Adrenal gland (tissue), 12 donors: ENCODE results near the gene SLC4A7. TPM values are rescaled to one million over a fixed set of nuclear protein-coding genes. Genes with fewer than 3 reads are reported as not detected.

Source experiments
- DNase-seq, 7 donors: peaks; one replicate each; pipeline ENCODE4 v3.0.0-alpha.2; 2019 to 2020
- H3K27ac ChIP-seq, 5 donors: fragments of 200-600 bp; sonication (generic) in 4 of 5; 1 replicate in 3 of 5; 2 replicates in 2 of 5; pipeline versions ENCODE4 v1.5.1 to v1.8.0; 2016 to 2020; ENCODE audit warnings: mild to moderate bottlenecking in 1 of 5
- H3K27me3 ChIP-seq: fragments of 200-600 bp; 2 replicates; pipeline ENCODE4 v1.8.0; 2021
- H3K36me3 ChIP-seq, 2 donors: fragments of 200-600 bp; replicated peaks in 1 of 2; 1 replicate in 1 of 2; 2 replicates in 1 of 2; pipeline versions ENCODE4 v1.5.1 to v1.8.0; 2018 to 2022
- H3K4me1 ChIP-seq, 2 donors: fragments of 200-600 bp; replicated peaks in 1 of 2; 1 replicate in 1 of 2; 2 replicates in 1 of 2; pipeline versions ENCODE4 v1.5.1 to v1.8.0; 2018 to 2021
- H3K4me3 ChIP-seq, 4 donors: fragments of 200-600 bp; sonication (generic) in 3 of 4; one replicate each; pipeline ENCODE4 v1.5.1; 2016 to 2018
- H3K9me3 ChIP-seq, 3 donors: fragments of 200-600 bp; sonication (generic) in 1 of 3; replicated peaks in 1 of 3; 1 replicate in 2 of 3; 2 replicates in 1 of 3; pipeline versions ENCODE4 v1.5.1 to v1.8.0; 2016 to 2021
- POLR2A ChIP-seq, 2 donors: fragments of 450-650 bp; IDR thresholded peaks; one replicate each; pipeline ENCODE4 v1.6.1; 2017; ENCODE audit warnings: antibody characterized with exemption in 2 of 2, mild to moderate bottlenecking in 2 of 2, moderate library complexity in 1 of 2
- WGBS, 4 donors: extraction: QIAGEN DNeasy Blood & Tissue Kit in 2 of 4; methylation state at CpG; one replicate each; pipeline versions ENCODE4 v1.1.5 to v1.1.7; 2013 to 2017; 5-methylcytosine and 5-hydroxymethylcytosine counted together
- intact Hi-C, 2 donors: fragments of 100-400 bp; cut with DNase I; formaldehyde crosslinking; loops; one replicate each; pipeline versions ENCODE4 v1.14.1 to v1.15.0; 2022 to 2023
- polyA plus RNA-seq, 3 donors: library from polyadenylated mRNA; stranded (reverse); fragments of 200-250 nt in 2 of 3; fragments of 350-450 nt in 1 of 3; fragmentation: Illumina TruSeq in 1 of 3; extraction: RNeasy Lipid Tissue Mini Kit (QIAGEN cat#74804) in 1 of 3; gene quantifications; one replicate each; pipeline ENCODE4 v1.2.3, GENCODE V29; 2013 to 2014
- total RNA-seq, 9 donors: library from RNA; depleted of rRNA in 4 of 9; stranded (reverse); fragments of >200 nt in 4 of 9; fragments of 120-200 nt in 1 of 9; fragmentation: NEBNext Ultra II Directional in 1 of 9; extraction: Animal tissue kit (Norgen Biotek cat#: 25700) in 1 of 9; gene quantifications; one replicate each; pipeline versions ENCODE4 v1.1.0 to v1.2.4, GENCODE V29; 2013 to 2023
- TF ChIP-seq, protein P1 (sequence below), 6 experiments: fragments of 450-650 bp in 4 of 6; fragments of 200-600 bp in 2 of 6; sonication (generic) in 1 of 6; IDR thresholded peaks; 1 replicate in 5 of 6; 2 replicates in 1 of 6; pipeline versions ENCODE4 v1.5.1 to v1.8.0; 2016 to 2021; ENCODE audit warnings: antibody characterized with exemption in 6 of 6, mild to moderate bottlenecking in 2 of 6, moderate library complexity in 1 of 6
- donor health status: healthy with polysubstance abuse.
- donor health status: Bipolar disorder and iron deficiency.
- donor health status: DM: yes; HTN: yes; CAD: no.
- donor health status: DM: no; HTN: no; CAD: no.
- donor health status: DM: no; HTN: no; CAD: no.
- donor health status: DM: yes; HTN: yes; CAD: no.

Gene SLC4A7
- total and polyA plus RNA-seq, 12 donors: 2.7 to 34.5 (median 11.6) TPM

DNA sequence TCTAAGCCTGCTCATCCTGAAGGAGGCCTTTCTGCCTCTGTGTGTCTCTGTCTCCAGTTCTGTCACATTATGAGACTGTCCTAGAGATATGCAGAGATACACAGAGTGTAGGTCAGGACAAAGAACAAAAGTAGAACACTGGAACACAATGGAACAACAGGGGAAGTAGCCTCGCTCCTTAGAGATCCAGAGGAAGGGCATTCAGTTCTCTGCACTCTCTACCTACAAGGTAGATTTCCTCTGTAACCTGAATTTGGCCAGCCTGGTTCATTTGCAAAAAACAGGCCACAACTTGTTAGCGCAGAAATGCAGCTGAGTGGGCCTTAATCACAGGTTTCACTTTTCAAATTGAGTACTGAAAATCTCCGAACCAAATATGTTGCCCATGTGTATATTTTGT is 134.4 kb downstream of the SLC4A7 start:
- H3K27me3 ChIP-seq: no peaks in the 10 kb centered on the region
- intact Hi-C loops: no loop called here
- no peak for DNase-seq
- no peaks in the 10 kb centered on the region for H3K4me1 ChIP-seq
- H3K27ac ChIP-seq: no peak overlapping the region
- 75 to 92% (median 87%) methylated on average over 3 of the region's 3 CpGs for WGBS, 4 donors
- no peak overlapping the region for H3K4me3 ChIP-seq
- H3K9me3 ChIP-seq: no peaks in the 10 kb centered on the region
- no peak for TF ChIP-seq POLR2A (IDR thresholded peaks at IDR 0.05)
- TF ChIP-seq, protein P1, sequence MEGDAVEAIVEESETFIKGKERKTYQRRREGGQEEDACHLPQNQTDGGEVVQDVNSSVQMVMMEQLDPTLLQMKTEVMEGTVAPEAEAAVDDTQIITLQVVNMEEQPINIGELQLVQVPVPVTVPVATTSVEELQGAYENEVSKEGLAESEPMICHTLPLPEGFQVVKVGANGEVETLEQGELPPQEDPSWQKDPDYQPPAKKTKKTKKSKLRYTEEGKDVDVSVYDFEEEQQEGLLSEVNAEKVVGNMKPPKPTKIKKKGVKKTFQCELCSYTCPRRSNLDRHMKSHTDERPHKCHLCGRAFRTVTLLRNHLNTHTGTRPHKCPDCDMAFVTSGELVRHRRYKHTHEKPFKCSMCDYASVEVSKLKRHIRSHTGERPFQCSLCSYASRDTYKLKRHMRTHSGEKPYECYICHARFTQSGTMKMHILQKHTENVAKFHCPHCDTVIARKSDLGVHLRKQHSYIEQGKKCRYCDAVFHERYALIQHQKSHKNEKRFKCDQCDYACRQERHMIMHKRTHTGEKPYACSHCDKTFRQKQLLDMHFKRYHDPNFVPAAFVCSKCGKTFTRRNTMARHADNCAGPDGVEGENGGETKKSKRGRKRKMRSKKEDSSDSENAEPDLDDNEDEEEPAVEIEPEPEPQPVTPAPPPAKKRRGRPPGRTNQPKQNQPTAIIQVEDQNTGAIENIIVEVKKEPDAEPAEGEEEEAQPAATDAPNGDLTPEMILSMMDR (IDR thresholded peaks at IDR 0.05): no peak
- no peaks in the 10 kb centered on the region for H3K36me3 ChIP-seq

DNA sequence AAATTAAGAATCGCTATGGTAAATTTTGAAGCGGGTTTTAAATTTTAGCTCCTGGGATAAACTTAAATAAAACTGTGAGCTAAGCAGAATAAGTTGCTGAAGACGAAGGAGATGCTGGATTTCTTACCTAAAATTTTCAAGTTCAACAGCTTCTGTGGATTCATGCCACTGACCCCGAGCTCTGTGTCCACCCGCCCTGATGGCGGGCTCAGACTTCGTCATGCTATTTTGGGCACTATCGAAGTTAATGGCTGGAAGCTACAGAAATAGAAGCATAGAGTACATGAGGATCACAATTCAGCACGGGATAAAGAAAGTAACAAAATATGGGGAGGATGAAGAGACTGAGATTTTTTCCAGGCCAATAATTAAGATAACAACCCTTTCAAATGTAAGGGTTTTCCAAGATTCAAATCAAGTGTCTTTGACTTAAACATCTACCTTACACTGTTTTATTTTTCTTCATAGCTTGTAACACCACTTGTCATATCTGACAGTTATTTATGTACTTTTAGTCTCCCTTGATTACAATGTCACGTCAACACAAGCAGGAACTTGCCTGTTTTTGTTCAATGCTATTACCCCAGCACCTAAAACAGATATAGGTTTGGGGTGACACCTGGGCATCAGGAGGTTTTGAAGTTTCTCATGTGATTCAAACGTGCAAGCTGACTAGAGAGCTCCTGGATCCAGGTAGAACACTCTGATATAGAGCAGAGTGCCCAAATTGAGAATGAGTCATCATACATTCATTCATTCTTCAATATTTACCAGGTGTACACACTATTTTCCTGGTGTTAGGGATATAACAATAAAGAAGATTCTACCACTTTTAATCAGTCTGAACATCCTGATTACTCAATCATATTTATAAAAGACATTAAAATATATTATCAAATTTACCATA is 138.0 kb downstream of the SLC4A7 start:
- WGBS, 4 donors: 82 to 89% (median 86%) methylated on average over 11 of the region's 11 CpGs
- intact Hi-C loops: no loop called here
- Histone ChIP-seq H3K27me3 (no peaks in the 10 kb centered on the region), H3K9me3 (no peaks in the 10 kb centered on the region), H3K27ac (no peak overlapping the region), H3K4me3 (no peak overlapping the region), H3K36me3 (no peaks in the 10 kb centered on the region), H3K4me1 (no peaks in the 10 kb centered on the region)
- no peak for DNase-seq
- no peak for TF ChIP-seq POLR2A (IDR thresholded peaks at IDR 0.05)
- TF ChIP-seq, protein P1 (IDR thresholded peaks at IDR 0.05): no peak

DNA sequence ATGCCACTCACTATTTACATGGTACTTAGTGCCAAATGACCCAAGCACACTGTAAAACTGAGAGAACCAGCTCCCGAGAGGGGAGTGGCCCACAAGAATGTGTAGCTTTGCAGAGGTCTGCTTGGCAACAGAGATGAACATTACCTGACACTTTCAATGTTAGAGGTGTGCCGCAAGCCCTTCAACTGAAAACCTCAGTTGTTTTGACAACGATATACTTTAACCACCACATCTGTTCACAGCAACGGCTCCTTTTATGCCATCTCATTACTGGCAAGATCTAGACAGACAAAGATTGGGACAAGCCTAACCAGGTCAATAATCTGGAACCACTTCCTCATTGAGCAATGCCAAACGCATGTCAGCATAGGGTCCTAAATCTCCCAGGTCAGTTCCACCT is 138.7 kb downstream of the SLC4A7 start:
- Histone ChIP-seq H3K27me3 (no peaks in the 10 kb centered on the region), H3K27ac (no peak overlapping the region), H3K36me3 (no peaks in the 10 kb centered on the region), H3K4me3 (no peak overlapping the region), H3K9me3 (no peaks in the 10 kb centered on the region), H3K4me1 (no peaks in the 10 kb centered on the region)
- intact Hi-C loops: no loop called here
- WGBS, 4 donors: 77 to 85% (median 79%) methylated on average over 5 of the region's 5 CpGs
- TF ChIP-seq POLR2A (IDR thresholded peaks at IDR 0.05): no peak
- TF ChIP-seq, protein P1 (IDR thresholded peaks at IDR 0.05): no peak
- DNase-seq: no peak

DNA sequence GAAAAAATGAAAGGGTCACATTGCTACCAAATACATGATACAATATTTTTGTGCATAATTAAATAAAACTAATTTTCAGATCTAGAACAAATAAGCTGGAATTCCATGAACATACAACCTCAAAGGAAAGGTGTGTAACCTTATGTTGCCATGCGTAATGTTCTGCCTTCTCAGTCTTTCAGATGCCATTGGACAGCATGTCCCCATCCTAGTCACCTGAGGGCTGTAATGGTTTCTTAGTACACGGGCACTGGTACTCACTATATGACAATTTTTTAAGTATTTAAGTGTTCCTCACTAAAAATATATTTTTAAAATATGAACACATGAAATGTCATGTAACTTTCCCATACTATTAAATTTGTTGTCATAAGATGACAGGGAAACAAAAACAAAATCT is 139.1 kb downstream of the SLC4A7 start:
- H3K4me3 ChIP-seq: no peak overlapping the region
- no peak for DNase-seq
- H3K36me3 ChIP-seq: no peaks in the 10 kb centered on the region

More for the DNA sequence above, 139.1 kb downstream of the SLC4A7 start:
- TF ChIP-seq, protein P1 (IDR thresholded peaks at IDR 0.05): no peak
- TF ChIP-seq POLR2A (IDR thresholded peaks at IDR 0.05): no peak
- Histone ChIP-seq H3K27me3 (no peaks in the 10 kb centered on the region), H3K4me1 (no peaks in the 10 kb centered on the region), H3K9me3 (no peaks in the 10 kb centered on the region), H3K27ac (no peak overlapping the region)
- WGBS, 4 donors: 86 to 98% (median 95%) methylated on average over 2 of the region's 2 CpGs
- intact Hi-C loops: no loop called here
